Neural crest cell (in vitro differentiated cells): ENCODE data around the gene PPP1R16B. TPM values are rescaled to one million over a fixed set of nuclear protein-coding genes. Genes with fewer than 3 reads are reported as not detected.

Experiments used
- DNase-seq: peaks from one replicate; pipeline ENCODE4 v3.0.0; 2021; ENCODE audit warnings: low read depth, mixed read lengths, low spot score
- H3K27ac Mint-ChIP-seq: one replicate; pipeline ENCODE4 v1.8.0; 2021; ENCODE audit warnings: mild to moderate bottlenecking, mixed read lengths; ENCODE audit not compliant: unreplicated experiment
- H3K27me3 Mint-ChIP-seq: 2 replicates; pipeline ENCODE4 v1.8.0; 2021; ENCODE audit warnings: low read depth, mild to moderate bottlenecking, mixed read lengths
- H3K36me3 Mint-ChIP-seq: 2 replicates; pipeline ENCODE4 v1.8.0; 2021; ENCODE audit warnings: low read depth, mild to moderate bottlenecking, mixed read lengths
- H3K4me1 Mint-ChIP-seq: 2 replicates; pipeline ENCODE4 v1.8.0; 2021; ENCODE audit warnings: mixed read lengths
- H3K4me3 Mint-ChIP-seq: one replicate; pipeline ENCODE4 v1.8.0; 2021; ENCODE audit warnings: mild to moderate bottlenecking, mixed read lengths
- H3K9me3 Mint-ChIP-seq: 2 replicates; pipeline ENCODE4 v1.8.0; 2021; ENCODE audit warnings: mixed read lengths
- total RNA-seq: library from RNA; stranded (reverse); gene quantifications from 2 replicates; pipeline ENCODE4 v1.2.1, GENCODE V29; 2021
- TF ChIP-seq, protein P1 (sequence below): fragments of 200-600 bp; sonication (generic); conservative IDR thresholded peaks from 2 replicates; pipeline ENCODE4 v1.5.0; 2021; ENCODE audit warnings: antibody characterized with exemption, mild to moderate bottlenecking

The PPP1R16B gene
- total RNA-seq, 1 donor from 2014 or later = 0.30 TPM

GRCh38 chr20:38843346-38843745 is 37.8 kb downstream of the PPP1R16B start:
- peak overlapping the region; percentile 43 for H3K27ac Mint-ChIP-seq
- H3K27me3 Mint-ChIP-seq = peaks cover 17% of the 10 kb centered on the region
- H3K4me3 Mint-ChIP-seq = no peak overlapping the region

GRCh38 chr20:38844963-38845362 is 39.5 kb downstream of the PPP1R16B start:
- Mint-ChIP-seq H3K36me3 (no peaks in the 10 kb centered on the region), H3K4me3 (no peak overlapping the region), H3K27ac (no peak overlapping the region), H3K9me3 (no peaks in the 10 kb centered on the region), H3K4me1 (no peaks in the 10 kb centered on the region), H3K27me3 (peaks cover 19% of the 10 kb centered on the region)
- TF ChIP-seq, protein P1, sequence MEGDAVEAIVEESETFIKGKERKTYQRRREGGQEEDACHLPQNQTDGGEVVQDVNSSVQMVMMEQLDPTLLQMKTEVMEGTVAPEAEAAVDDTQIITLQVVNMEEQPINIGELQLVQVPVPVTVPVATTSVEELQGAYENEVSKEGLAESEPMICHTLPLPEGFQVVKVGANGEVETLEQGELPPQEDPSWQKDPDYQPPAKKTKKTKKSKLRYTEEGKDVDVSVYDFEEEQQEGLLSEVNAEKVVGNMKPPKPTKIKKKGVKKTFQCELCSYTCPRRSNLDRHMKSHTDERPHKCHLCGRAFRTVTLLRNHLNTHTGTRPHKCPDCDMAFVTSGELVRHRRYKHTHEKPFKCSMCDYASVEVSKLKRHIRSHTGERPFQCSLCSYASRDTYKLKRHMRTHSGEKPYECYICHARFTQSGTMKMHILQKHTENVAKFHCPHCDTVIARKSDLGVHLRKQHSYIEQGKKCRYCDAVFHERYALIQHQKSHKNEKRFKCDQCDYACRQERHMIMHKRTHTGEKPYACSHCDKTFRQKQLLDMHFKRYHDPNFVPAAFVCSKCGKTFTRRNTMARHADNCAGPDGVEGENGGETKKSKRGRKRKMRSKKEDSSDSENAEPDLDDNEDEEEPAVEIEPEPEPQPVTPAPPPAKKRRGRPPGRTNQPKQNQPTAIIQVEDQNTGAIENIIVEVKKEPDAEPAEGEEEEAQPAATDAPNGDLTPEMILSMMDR = no peak
- no peak for DNase-seq

More at GRCh38 chr20:38843346-38843745, 37.8 kb downstream of the PPP1R16B start:
- no peak for DNase-seq
- no peaks in the 10 kb centered on the region for H3K9me3 Mint-ChIP-seq
- H3K36me3 Mint-ChIP-seq = no peaks in the 10 kb centered on the region
- TF ChIP-seq, protein P1 = no peak
- H3K4me1 Mint-ChIP-seq = no peaks in the 10 kb centered on the region

GRCh38 chr20:38847840-38848239 is 42.3 kb downstream of the PPP1R16B start:
- Mint-ChIP-seq H3K27ac (no peak overlapping the region), H3K9me3 (no peaks in the 10 kb centered on the region), H3K4me3 (no peak overlapping the region), H3K27me3 (peaks cover 14% of the 10 kb centered on the region), H3K36me3 (no peaks in the 10 kb centered on the region), H3K4me1 (no peaks in the 10 kb centered on the region)
- TF ChIP-seq, protein P1 = no peak
- DNase-seq = no peak

DNA sequence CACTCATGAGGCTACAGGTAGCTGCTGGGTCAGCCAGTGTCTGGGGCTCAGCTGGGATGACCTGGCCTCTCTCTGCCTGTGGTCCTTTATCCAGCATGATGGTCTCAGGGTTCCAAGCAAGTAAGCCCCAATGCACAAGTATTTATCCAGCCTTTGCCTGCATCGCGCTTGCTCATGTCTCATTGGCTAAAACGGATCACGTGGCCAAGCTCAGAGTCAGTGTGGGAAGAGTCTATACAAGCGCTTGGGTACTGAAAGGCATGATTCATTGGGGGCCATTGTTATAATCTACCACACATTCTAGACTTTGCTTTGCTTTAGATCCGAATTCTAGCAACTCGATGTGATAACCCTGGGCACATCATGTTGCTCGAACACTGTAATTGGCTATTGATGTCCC is 48.3 kb downstream of the PPP1R16B start:
- Mint-ChIP-seq H3K4me3 (no peak overlapping the region), H3K36me3 (no peaks in the 10 kb centered on the region), H3K9me3 (no peaks in the 10 kb centered on the region), H3K27ac (no peak overlapping the region), H3K27me3 (peaks cover 18% of the 10 kb centered on the region), H3K4me1 (no peaks in the 10 kb centered on the region)
- no peak for DNase-seq
- TF ChIP-seq, protein P1 = no peak

- no peak overlapping the region for H3K27ac Mint-ChIP-seq
- TF ChIP-seq, protein P1 = no peak
- no peaks in the 10 kb centered on the region for H3K4me1 Mint-ChIP-seq
- no peak for DNase-seq
- H3K27me3 Mint-ChIP-seq = peaks cover 16% of the 10 kb centered on the region
- no peaks in the 10 kb centered on the region for H3K36me3 Mint-ChIP-seq
- H3K9me3 Mint-ChIP-seq = no peaks in the 10 kb centered on the region
- H3K4me3 Mint-ChIP-seq = no peak overlapping the region
Measured at GRCh38 chr20:38854654-38855066, 49.2 kb downstream of the PPP1R16B start.

- no peaks in the 10 kb centered on the region for H3K36me3 Mint-ChIP-seq
- H3K4me1 Mint-ChIP-seq = no peaks in the 10 kb centered on the region
- no peak for DNase-seq
- TF ChIP-seq, protein P1 = no peak
- H3K27me3 Mint-ChIP-seq = peaks cover 16% of the 10 kb centered on the region
- H3K27ac Mint-ChIP-seq = no peak overlapping the region
- no peaks in the 10 kb centered on the region for H3K9me3 Mint-ChIP-seq
- H3K4me3 Mint-ChIP-seq = no peak overlapping the region
Measured at GRCh38 chr20:38855356-38855755, 49.9 kb downstream of the PPP1R16B start.
